Trophoblast cell (in vitro differentiated cells and primary cell): ENCODE results near the gene DENND1C.

Experiments used
- DNase-seq, 2 donors: peaks; one replicate each; pipeline ENCODE4 v3.0.0-alpha.2; 2016
- H2AFZ ChIP-seq: 2 replicates; pipeline ENCODE4 v1.6.1; 2013; ENCODE audit warnings: low read length, moderate library complexity, mild to moderate bottlenecking; ENCODE audit not compliant: insufficient read depth, poor library complexity
- H2AK5ac ChIP-seq: 2 replicates; pipeline ENCODE4 v1.6.1; 2013; ENCODE audit warnings: mild to moderate bottlenecking, low read length
- H2BK120ac ChIP-seq: 2 replicates; pipeline ENCODE4 v1.6.1; 2013; ENCODE audit warnings: low read length, mild to moderate bottlenecking, moderate library complexity; ENCODE audit not compliant: insufficient read depth, poor library complexity
- H2BK12ac ChIP-seq: 2 replicates; pipeline ENCODE4 v1.6.1; 2013; ENCODE audit warnings: mild to moderate bottlenecking, low read length, moderate library complexity
- H2BK5ac ChIP-seq: 2 replicates; pipeline ENCODE4 v1.6.1; 2013; ENCODE audit warnings: low read length, low read depth, moderate library complexity, mild to moderate bottlenecking; ENCODE audit not compliant: poor library complexity
- H3K14ac ChIP-seq: 2 replicates; pipeline ENCODE4 v1.6.1; 2013; ENCODE audit warnings: mild to moderate bottlenecking, low read length
- H3K18ac ChIP-seq: 2 replicates; pipeline ENCODE4 v1.6.1; 2013; ENCODE audit warnings: mild to moderate bottlenecking, low read length
- H3K23ac ChIP-seq: 2 replicates; pipeline ENCODE4 v1.6.1; 2013; ENCODE audit warnings: low read length
- H3K27ac ChIP-seq: 2 replicates; pipeline ENCODE4 v1.5.1; 2013; ENCODE audit warnings: low read depth, mild to moderate bottlenecking, inconsistent platforms, low read length, moderate library complexity
- H3K27me3 ChIP-seq: 2 replicates; pipeline ENCODE4 v1.6.1; 2013; ENCODE audit warnings: inconsistent platforms, mild to moderate bottlenecking, low read length, moderate library complexity; ENCODE audit not compliant: insufficient read depth
- H3K36me3 ChIP-seq, 2 experiments: 1 replicate in 1 of 2; 2 replicates in 1 of 2; pipeline ENCODE4 v1.6.1; 2013; ENCODE audit warnings: low read length in 2 of 2, mild to moderate bottlenecking in 2 of 2, moderate library complexity in 1 of 2; ENCODE audit not compliant: insufficient read depth in 2 of 2, control insufficient read depth in 1 of 2
- H3K4ac ChIP-seq: 2 replicates; pipeline ENCODE4 v1.6.1; 2013; ENCODE audit warnings: low read depth, mild to moderate bottlenecking, low read length, moderate library complexity
- H3K4me1 ChIP-seq, 2 experiments: 1 replicate in 1 of 2; 2 replicates in 1 of 2; pipeline ENCODE4 v1.6.1; 2013; ENCODE audit warnings: low read length in 2 of 2, mild to moderate bottlenecking in 2 of 2, moderate library complexity in 1 of 2; ENCODE audit not compliant: insufficient read depth in 2 of 2, control insufficient read depth in 1 of 2
- H3K4me2 ChIP-seq: 2 replicates; pipeline ENCODE4 v1.6.1; 2013; ENCODE audit warnings: inconsistent platforms, mild to moderate bottlenecking, low read length, moderate library complexity
- H3K4me3 ChIP-seq: 2 replicates; pipeline ENCODE4 v1.5.1; 2013; ENCODE audit warnings: mild to moderate bottlenecking, low read depth, low read length, inconsistent platforms
- H3K79me1 ChIP-seq: one replicate; pipeline ENCODE4 v1.6.1; 2013; ENCODE audit warnings: low read length
- H3K79me2 ChIP-seq: 2 replicates; pipeline ENCODE4 v1.6.1; 2013; ENCODE audit warnings: low read length, mild to moderate bottlenecking; ENCODE audit not compliant: control insufficient read depth, insufficient read depth, poor library complexity
- H3K9ac ChIP-seq: 2 replicates; pipeline ENCODE4 v1.6.1; 2013; ENCODE audit warnings: mild to moderate bottlenecking, low read length
- H3K9me3 ChIP-seq: 2 replicates; pipeline ENCODE4 v1.6.1; 2013; ENCODE audit warnings: low read depth, mild to moderate bottlenecking, control low read depth, inconsistent platforms, low read length; ENCODE audit not compliant: insufficient read depth
- H4K12ac ChIP-seq: 2 replicates; pipeline ENCODE4 v1.6.1; 2013; ENCODE audit warnings: low read depth, mild to moderate bottlenecking, low read length, moderate library complexity
- H4K8ac ChIP-seq: 2 replicates; pipeline ENCODE4 v1.6.1; 2013; ENCODE audit warnings: low read depth, mild to moderate bottlenecking, low read length, moderate library complexity
- H4K91ac ChIP-seq: one replicate; pipeline ENCODE4 v1.6.1; 2013; ENCODE audit warnings: low read depth, mild to moderate bottlenecking, low read length, moderate library complexity
- WGBS: extraction: QIAGEN DNeasy Blood & Tissue Kit; methylation state at CpG from one replicate; pipeline ENCODE4 v1.1.7; 2013; ENCODE audit warnings: missing lambda C conversion rate; ENCODE audit not compliant: insufficient read length, insufficient coverage; ENCODE audit errors: extremely low coverage; 5-methylcytosine and 5-hydroxymethylcytosine counted together

Gene DENND1C

DNA sequence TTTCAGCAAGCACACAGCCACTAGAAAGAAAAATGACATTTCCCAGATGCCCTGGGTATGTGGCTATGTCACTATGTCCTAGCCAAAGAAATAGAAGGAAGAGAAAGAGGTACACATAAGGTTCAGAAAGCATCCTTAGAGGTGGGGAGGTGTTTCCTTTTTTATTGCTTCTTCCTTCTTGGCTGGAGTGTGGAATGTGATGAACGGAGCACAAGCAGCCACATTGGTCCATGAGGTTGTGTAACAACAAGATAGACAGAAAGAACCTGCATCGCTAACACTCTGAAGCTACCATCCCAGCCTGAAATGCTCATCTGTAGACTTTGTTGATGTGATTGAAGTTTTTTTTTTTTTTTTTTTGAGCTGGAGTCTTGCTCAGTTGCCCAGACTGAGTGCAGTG, 28.7 kb downstream of the DENND1C start:
- Histone ChIP-seq H3K79me2 (no peaks in the 10 kb centered on the region), H3K18ac (no peak overlapping the region), H2BK5ac (no peak overlapping the region), H3K27ac (no peak overlapping the region), H3K9ac (no peak overlapping the region), H3K14ac (no peak overlapping the region), H3K4me2 (no peak overlapping the region), H3K23ac (no peak overlapping the region), H3K4ac (no peak overlapping the region), H2AK5ac (no peak overlapping the region), H3K36me3 (peaks cover 15% of the 10 kb centered on the region in 2 experiments), H3K4me1 (no peaks in the 10 kb centered on the region), H4K8ac (no peak overlapping the region), H3K9me3 (peaks cover 9% of the 10 kb centered on the region), H4K12ac (no peak overlapping the region), H4K91ac (no peak overlapping the region), H2BK12ac (no peak overlapping the region), H2BK120ac (no peak overlapping the region), H3K27me3 (no peaks in the 10 kb centered on the region), H3K79me1 (no peaks in the 10 kb centered on the region), H2AFZ (no peak overlapping the region), H3K4me3 (no peak overlapping the region)
- DNase-seq: no peak
- WGBS: no CpG with 5 or more reads among the region's 2 CpGs

DNA sequence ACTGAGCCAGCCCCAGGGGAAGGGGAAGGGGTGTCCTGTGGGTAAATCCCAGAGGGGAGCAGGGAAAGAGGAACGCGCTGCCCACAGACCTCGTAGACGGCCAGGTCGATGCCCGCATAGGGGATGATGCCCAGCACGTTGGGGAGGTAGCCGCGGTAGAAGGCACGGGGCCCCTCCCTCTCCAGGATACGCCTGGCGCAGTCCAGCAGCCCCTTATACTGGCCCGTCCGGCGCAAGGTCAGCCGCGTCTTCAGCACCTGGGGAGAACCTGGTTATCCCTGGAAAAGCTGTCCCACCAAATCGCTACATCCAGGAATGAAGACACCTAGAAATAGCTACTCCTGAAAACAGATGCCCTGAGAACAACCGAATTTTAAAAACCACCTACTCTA, 29.4 kb downstream of the DENND1C start:
- H2AK5ac ChIP-seq: no peak overlapping the region
- no peak overlapping the region for H4K12ac ChIP-seq
- H3K18ac ChIP-seq: no peak overlapping the region
- no peak overlapping the region for H3K14ac ChIP-seq
- H2BK5ac ChIP-seq: no peak overlapping the region
- peaks cover 9% of the 10 kb centered on the region for H3K9me3 ChIP-seq
- no peak for DNase-seq
- no peak overlapping the region for H3K23ac ChIP-seq
- H3K27ac ChIP-seq: no peak overlapping the region
- H4K91ac ChIP-seq: no peak overlapping the region
- no CpG with 5 or more reads among the region's 19 CpGs for WGBS
- no peak overlapping the region for H2BK12ac ChIP-seq
- H3K9ac ChIP-seq: no peak overlapping the region
- no peak overlapping the region for H4K8ac ChIP-seq
- H2AFZ ChIP-seq: no peak overlapping the region
- peaks cover 15% of the 10 kb centered on the region in 2 experiments for H3K36me3 ChIP-seq
- H3K79me2 ChIP-seq: no peaks in the 10 kb centered on the region
- H3K4me1 ChIP-seq: no peaks in the 10 kb centered on the region
- no peaks in the 10 kb centered on the region for H3K27me3 ChIP-seq
- H3K79me1 ChIP-seq: no peaks in the 10 kb centered on the region
- H3K4me3 ChIP-seq: no peak overlapping the region
- H3K4ac ChIP-seq: no peak overlapping the region
- H3K4me2 ChIP-seq: no peak overlapping the region
- H2BK120ac ChIP-seq: no peak overlapping the region

DNA sequence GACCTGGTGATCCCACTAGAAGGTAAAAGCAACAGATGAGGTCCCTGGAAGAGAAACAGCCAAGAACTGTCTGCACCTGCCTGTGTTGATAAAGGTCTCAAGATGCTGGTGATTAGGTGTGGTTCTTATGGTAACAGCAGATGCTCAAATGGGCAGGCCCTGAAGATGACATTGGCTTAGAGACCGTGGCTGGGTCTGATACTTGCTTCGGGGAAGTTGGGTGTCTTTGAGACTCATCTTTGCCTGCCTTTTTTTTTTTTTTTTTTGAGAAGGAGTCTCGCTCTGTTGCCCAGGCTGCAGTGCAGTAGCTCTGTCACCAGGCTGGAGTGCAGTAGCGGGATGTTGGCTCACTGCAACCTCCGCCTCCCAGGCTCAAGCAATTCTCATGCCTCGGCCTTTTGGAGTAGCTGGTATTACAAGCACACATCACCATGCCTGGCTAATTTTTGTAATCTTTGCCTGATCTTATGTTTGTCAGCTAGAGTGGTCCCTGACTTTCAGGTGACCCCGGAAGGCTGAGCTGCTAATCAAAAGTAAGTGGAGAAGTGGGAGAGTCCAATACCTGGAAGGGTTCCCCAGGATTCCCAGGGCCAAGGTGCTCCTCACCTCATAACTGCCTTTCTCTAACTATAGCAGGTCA, 29.9 kb downstream of the DENND1C start:
- H4K8ac ChIP-seq: no peak overlapping the region
- no peaks in the 10 kb centered on the region for H3K79me1 ChIP-seq
- WGBS: no CpG with 5 or more reads among the region's 7 CpGs
- H3K9me3 ChIP-seq: peaks cover 9% of the 10 kb centered on the region
- H3K4me3 ChIP-seq: no peak overlapping the region
- no peak overlapping the region for H2BK12ac ChIP-seq
- H4K12ac ChIP-seq: no peak overlapping the region
- peaks cover 15% of the 10 kb centered on the region in 2 experiments for H3K36me3 ChIP-seq
- no peak overlapping the region for H2BK120ac ChIP-seq
- H4K91ac ChIP-seq: no peak overlapping the region
- no peak overlapping the region for H2AFZ ChIP-seq
- no peak for DNase-seq
- H2BK5ac ChIP-seq: no peak overlapping the region
- H3K79me2 ChIP-seq: no peaks in the 10 kb centered on the region
- no peak overlapping the region for H3K4me2 ChIP-seq
- H3K27me3 ChIP-seq: no peaks in the 10 kb centered on the region
- H3K27ac ChIP-seq: no peak overlapping the region
- no peak overlapping the region for H3K9ac ChIP-seq
- H3K18ac ChIP-seq: no peak overlapping the region
- H3K4me1 ChIP-seq: no peaks in the 10 kb centered on the region
- no peak overlapping the region for H3K14ac ChIP-seq
- H3K23ac ChIP-seq: no peak overlapping the region
- no peak overlapping the region for H2AK5ac ChIP-seq
- no peak overlapping the region for H3K4ac ChIP-seq

DNA sequence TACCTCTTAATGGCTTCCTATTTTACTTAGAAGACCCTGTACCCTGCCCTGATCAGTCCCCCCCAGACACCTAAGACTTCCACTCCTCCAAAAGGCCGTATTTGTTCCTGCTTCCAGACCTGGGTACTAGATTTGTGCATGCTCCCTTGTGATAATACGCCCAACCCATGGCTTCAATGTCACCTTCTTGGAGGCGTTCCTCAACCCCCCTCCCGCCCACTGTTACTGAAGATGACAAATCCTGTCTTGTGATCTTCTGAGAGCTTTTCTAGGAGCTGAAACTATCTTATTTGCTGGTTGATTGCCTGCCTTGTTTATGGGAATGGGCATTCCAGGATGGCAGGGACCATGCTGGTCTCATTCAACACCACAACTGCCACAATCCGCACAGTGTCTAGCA, 31.4 kb downstream of the DENND1C start:
- H2BK12ac ChIP-seq: no peak overlapping the region
- H3K27me3 ChIP-seq: no peaks in the 10 kb centered on the region
- H3K79me1 ChIP-seq: no peaks in the 10 kb centered on the region
- no peak overlapping the region for H3K14ac ChIP-seq
- no peak overlapping the region for H3K4ac ChIP-seq
- no peak overlapping the region for H2AFZ ChIP-seq
- no peak overlapping the region for H3K9ac ChIP-seq
- H2BK5ac ChIP-seq: no peak overlapping the region
- H3K27ac ChIP-seq: no peak overlapping the region
- H3K9me3 ChIP-seq: peaks cover 9% of the 10 kb centered on the region
- no peak overlapping the region for H3K23ac ChIP-seq
- H3K4me3 ChIP-seq: no peak overlapping the region
- H3K4me1 ChIP-seq: no peaks in the 10 kb centered on the region
- H3K4me2 ChIP-seq: no peak overlapping the region
- no peak overlapping the region for H2AK5ac ChIP-seq
- DNase-seq: no peak
- no peak overlapping the region for H3K18ac ChIP-seq
- no peaks in the 10 kb centered on the region for H3K79me2 ChIP-seq
- H2BK120ac ChIP-seq: no peak overlapping the region
- H4K91ac ChIP-seq: no peak overlapping the region
- H4K8ac ChIP-seq: no peak overlapping the region
- H3K36me3 ChIP-seq: peaks cover 9 to 11% of the 10 kb centered on the region in 2 experiments
- no CpG with 5 or more reads among the region's 5 CpGs for WGBS
- no peak overlapping the region for H4K12ac ChIP-seq
